Measurements from ENCODE around the gene MBD6.
"Not testable (repeated sequence)": the region's sequence is repeated elsewhere in the genome, so short reads cannot be mapped to it uniquely, and the experiment has no call there.

The MBD6 gene

DNA sequence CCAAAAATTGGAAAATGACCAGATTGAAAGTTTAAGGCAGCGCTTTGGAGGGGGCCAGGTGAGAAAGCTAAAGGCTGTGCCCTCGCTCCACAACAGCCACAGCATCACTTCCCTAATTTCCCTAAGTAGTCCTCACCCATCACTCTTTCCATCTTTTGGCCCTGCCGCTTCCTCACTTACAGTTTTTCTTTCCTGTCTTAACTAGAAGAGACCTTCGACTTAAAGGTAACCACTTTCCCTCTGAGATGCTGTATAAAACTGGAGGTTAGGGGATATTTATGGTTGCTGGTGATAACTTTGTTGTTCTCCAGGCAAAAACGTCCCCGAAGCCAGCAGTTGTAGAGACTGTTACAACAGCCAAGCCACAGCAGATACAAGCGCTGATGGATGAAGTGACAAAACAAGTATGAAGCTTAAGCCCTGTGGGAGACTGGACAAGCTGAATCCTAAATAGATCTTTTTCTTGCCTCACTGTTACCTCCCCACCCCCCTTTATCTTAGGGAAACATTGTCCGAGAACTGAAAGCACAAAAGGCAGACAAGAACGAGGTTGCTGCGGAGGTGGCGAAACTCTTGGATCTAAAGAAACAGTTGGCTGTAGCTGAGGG, 6.6 kb upstream of the MBD6 start:
- no peak for DNase-seq (ENCODE audit: low read depth)

DNA sequence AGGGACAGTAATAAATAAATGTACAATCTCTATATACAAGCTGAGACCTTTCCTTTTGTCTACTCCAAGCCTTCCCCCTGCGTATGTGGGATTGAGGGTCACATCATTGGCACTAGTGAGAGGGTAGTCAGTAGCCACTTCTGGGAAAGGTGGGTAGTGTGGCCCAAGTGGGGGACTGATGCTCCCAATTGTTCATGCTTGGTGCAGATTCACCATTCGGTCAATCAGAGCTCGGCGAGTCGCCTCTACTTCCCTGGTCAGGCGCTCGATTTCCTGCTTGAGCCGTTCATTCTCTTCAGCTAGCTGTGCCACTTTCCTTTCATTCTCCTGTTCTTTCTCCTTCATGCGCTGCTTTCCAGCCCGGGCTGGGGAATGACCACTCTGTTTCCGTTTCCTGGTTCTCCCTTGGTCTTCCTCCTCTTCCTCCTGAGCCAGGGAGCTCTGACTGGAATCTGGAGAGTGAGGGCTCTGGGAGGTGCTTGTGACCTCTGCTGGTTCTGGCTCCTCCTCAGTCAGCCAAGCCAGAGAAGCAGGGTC, 5.9 kb upstream of the MBD6 start:
- DNase-seq (ENCODE audit: low read depth) = no peak

DNA sequence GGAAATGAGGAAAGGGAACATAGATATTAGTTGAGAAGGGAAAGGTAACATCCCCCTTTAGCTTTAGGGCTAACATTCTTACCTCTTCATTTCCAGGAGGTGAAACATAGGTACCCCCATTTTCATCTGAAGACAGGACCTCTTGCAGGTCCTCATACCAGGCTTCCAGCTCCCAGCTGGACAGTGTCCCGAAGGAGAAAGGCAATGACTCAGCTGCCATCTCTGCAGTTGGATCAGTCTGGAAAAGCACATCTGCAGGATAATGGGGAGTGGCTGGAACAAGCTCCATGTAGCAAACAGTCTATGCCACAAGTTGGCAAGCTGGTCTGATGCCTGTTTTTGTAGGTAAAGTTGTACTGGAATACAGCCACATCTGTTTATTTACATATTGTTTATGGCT, 5.4 kb upstream of the MBD6 start:
- peak; percentile 21 for DNase-seq (ENCODE audit: low read depth)

DNA sequence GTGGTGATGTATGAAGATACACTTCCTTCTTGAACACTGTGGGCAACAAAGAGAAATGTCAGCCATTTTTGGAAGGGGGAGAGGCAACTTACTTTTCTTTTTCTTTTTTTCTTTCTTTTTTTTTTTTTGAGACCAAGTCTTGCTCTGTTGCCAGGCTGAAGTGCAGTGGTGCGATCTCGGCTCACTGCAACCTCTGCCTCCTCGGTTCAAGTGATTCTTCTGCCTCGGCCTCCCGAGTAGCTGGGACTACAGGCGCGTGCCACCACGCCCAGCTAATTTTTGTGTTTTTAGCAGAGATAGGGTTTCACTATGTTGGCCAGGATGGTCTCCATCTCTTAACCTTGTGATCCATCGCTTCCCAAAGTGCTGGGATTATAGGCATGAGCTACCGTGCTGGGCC, 4.9 kb upstream of the MBD6 start:
- DNase-seq (ENCODE audit: low read depth) = not testable (repeated sequence)

DNA sequence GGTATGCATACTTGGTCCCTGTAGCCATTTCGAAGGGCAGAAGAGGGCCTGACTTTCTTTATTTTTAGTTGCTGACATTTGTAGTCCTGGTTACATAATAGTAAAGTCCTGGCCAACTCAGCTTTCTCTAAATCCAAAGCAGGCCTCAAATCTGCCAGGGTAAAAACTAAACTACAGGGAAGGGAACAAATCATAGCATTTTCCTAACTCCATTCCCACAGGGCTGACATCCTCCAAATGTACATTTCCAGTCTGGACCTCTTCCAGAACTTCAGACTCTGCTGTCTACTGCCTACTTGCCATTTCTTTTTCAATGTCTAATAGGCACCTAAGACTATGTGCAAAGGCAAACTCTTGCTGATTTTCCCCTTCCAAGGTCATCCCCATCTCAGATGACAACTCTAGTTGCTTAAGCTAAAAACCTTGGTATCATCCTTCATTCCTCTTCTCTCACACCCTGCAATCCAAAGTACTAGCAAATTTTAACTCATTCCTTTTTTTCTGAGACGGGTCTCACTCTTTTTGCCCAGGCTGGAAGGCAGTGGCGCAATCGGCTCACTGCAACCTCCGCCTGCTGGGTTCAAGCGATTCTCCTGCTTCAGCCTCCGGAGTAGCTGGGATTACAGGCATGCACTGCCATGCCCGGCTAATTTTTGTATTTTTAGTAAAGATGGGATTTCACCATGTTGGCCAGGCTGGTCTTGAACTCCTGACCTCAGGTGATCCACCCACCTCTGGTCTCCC, 4.3 kb upstream of the MBD6 start:
- no peak for DNase-seq (ENCODE audit: low read depth)

DNA sequence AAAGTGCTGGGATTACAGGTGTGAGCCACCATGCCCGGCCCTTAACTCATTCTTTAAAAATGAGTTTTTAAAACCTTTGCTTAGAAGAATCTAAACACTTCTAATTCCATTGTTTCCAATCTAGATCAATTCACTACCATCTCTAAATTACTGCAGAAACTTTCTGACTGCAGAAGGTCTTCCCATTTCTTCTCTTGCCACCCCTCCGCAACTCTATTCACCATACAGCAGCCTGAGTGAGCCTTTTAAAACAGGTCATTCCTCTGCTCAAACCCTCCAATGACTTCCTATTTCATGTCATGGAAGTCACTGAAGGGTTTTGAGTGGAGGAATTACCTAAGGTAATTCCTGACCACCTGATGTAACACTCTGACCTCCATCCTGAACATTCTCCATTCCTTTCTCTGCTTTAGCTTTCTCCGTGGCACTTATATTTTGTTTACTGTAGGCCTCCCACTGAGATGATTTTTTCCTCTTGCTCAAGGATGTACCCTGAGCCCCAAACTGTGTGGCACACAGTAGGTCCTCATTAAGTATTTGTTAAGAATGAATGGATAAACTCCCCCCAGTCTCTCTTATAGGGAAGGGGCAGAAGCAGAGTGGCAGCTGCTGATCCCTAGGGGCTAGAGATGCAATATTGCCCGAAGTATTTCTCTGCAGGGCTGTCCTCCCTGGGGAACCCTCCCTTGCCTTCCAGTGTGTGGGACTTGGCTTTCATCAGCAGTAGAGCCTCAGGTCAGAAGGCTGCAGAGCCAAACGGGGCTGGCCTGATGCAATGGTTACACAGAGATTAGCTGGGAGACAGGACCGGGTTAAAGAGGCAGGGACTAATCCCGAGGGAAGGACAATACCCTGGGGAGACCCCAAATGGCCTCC, 3.5 kb upstream of the MBD6 start:
- DNase-seq (ENCODE audit: low read depth) = peak; percentile 57

DNA sequence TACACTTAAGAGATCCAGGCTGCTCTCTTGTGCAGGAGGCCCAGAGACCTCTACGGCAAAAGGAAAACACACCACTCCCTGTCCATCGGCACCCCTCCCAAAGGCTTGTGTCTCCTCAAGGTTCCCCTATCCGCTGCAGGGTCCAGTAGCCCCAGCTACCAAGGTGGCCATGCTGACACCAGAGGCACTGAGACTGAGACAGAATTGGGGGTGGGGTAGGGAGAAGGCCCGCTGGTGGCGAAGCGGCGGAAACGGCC, 2.9 kb upstream of the MBD6 start:
- DNase-seq (ENCODE audit: low read depth) = no peak

DNA sequence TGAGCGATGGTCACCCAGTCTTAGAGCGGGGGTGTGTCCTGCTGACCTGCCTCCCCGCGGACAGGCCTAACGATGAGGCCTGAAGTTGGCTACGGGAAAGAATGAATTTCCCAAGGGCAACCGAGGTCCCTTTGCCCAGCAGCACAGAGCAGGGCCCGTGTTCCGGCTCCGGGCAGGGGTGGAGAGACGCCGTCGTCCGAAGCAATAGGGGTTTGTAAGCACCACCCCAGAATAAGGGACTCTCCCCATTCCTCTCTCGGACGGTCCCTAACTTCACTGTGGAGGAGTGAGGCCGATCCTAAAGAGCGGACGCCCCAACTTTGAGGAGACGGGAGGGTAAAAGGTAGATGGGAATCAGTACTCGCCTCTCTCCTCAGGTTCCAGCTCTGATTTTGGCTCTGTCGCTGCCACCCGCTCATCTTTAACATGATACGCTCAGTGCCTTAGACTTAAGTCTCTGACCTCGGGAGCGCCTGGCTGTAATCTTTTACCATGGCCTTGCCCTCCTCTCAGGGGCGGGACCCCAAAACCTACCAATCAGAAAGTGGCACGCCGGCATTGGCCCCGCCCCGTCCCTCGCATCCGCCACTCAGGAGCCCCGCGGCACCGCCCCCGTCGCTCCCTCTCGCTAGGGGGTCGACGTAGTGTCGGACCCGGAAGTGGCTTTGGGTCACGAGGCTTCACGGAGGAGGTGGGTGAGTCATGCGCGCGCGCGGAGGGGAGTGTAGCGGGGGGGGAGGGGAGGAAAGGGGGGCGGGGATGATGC, 2.4 kb upstream of the MBD6 start, which contains the start of gene DDIT3:
DDIT3 (minus strand) TSS at position 462 of the 766 bp plus-strand sequence. CDS start 3,108 bp downstream, outside the sequence.
- peak; percentile 98 for DNase-seq (ENCODE audit: low read depth)

DNA sequence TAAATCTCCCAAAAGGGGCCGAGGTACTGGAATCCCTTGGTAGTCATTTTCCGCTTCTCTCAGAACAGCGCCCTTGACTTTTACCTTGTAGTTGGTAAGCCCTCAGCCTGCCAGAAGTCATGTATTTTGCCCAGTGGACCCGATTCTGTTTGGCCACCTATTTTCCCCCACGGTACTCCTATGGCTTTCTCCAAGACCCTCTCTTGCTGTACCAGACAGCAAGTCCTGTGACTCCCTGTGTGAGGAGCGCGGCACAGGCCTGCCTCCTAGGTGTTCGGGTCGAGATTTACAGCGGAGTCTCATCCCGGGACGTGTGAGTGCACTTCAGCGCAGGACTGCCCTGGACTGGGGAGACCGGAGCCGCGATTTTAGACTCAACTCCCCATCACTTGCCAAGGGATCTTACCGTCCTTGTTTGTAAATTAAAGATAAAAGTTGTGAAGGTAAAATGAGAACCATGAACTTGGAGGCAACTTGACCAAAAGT, 1.1 kb upstream of the MBD6 start:
- peak; percentile 70 for DNase-seq (ENCODE audit: low read depth)

DNA sequence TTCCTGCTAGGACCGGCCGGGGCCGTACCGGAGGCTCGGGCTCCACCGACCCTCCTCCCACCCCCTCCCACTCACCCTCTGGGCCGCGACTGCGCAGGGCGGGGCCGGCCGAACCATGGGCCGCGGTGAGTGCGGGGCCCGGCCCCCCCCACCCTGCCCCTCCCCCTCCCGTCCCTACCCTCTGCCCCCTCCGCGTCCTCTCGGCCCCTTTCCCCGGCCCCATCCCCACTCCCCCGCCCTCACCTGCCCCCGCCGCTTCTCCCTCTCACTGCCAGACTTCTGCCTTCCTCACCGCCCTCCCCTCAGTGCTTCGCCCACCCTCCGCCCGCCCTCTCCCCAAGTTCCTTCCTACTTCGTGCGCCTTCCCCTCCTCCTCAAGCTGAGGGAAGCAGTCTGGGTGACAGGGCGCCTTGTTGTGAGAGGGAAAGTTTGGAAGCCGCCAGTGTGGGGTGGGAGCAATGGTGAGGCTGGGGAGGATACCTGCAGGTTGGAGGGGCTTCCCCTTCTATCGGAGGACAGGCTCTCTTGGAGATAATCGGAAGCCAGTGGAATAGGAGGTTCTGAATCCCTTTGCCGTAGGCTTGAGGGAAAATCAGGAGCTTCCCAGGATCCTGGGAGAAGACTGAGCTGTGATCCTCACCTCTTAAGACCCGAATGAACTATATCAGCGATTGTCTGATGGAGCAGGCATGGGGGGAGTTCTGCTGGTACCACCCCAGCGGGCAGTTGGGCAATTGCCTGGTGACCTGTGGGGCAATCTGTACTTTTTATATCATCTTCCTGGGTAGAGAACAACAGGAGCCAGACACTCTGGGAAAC, 472 bp downstream of the MBD6 start:
- DNase-seq (ENCODE audit: low read depth) = peak; percentile 52

DNA sequence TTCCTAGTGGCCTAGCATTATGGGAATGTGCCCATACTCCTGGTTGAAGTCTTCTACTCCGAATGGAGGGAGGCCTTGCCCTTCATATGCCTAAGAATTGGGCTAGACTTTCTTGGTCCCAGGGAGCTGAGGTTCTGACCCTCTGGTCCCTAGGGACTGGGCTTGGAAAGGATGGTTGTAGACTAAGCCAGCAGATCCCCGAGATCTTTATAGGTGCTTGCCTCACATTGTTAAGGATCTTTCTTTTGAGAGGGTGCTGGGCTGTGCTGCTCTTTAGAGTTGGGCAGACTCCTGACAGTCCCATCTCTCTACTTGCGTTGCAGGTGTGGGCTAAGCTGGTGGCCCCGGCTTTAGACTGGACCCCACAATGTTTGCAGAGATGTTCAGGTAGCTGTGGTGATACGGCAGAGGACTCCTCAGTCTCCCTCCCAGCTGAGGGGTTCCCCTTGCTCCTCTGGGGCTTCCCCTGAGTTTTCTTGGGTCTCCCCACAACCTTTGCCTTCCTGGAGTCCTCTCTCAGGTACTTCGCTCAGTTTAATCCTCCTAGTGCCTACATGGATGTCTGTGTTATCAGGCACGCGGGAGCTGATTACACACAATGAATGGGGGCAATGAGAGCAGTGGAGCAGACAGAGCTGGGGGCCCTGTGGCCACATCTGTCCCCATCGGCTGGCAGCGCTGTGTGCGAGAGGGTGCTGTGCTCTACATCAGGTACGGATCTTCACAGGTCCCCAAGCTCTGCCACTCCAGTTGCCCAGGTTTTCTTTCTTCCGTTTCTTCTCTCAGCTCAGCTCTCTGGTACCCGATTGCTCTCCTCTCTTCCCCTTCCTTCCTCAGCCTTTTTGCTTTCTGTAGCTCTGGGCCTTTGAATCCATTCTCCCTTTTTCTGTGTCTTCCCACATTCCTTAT, 1.3 kb downstream of the MBD6 start:
- DNase-seq (ENCODE audit: low read depth) = no peak

DNA sequence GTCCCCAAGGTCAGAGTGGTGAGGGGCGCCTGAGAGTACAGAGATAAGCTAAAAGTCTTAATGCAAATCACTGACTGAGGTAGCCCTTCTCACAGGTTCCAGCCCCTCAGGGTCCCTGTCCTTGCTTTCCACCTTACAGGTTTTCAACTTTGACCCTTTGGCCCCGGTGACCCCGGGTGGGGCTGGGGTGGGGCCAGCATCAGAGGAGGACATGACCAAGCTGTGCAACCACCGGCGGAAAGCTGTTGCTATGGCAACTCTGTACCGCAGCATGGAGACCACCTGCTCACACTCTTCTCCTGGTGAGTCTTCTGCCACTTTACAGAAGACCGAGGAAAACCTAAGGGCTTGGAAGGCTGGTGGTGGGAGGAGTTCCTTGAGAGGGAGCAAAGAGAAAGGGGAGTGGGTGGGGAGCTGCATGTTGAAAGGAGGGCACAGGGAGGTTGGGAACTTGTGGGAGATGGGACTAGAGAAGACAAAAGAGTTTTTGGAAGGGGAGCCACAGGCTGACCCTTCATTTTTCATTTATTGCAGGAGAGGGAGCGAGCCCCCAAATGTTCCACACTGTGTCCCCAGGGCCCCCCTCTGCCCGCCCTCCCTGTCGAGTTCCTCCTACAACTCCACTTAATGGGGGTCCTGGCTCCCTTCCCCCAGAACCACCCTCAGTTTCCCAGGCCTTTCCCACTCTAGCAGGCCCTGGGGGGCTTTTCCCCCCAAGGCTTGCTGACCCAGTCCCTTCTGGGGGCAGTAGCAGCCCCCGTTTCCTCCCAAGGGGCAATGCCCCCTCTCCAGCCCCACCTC, 2.4 kb downstream of the MBD6 start:
- no peak for DNase-seq (ENCODE audit: low read depth)

DNA sequence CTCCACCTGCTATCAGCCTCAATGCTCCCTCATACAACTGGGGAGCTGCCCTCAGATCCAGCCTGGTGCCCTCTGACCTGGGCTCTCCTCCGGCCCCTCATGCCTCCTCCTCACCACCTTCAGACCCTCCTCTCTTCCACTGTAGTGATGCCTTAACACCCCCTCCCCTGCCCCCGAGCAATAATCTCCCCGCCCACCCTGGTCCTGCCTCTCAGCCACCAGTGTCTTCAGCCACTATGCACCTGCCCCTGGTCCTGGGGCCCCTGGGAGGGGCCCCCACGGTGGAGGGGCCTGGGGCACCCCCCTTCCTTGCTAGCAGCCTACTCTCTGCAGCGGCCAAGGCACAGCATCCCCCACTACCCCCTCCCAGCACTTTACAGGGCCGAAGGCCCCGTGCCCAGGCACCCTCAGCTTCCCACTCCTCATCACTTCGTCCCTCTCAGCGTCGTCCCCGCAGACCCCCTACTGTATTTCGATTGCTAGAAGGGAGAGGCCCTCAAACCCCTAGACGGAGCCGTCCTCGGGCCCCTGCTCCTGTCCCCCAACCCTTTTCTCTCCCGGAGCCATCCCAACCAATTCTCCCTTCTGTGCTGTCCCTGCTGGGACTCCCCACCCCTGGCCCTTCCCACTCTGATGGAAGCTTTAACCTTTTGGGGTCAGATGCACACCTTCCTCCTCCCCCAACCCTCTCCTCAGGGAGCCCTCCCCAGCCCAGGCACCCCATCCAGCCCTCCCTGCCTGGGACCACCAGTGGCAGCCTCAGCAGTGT, 3.2 kb downstream of the MBD6 start:
- DNase-seq (ENCODE audit: low read depth) = no peak

DNA sequence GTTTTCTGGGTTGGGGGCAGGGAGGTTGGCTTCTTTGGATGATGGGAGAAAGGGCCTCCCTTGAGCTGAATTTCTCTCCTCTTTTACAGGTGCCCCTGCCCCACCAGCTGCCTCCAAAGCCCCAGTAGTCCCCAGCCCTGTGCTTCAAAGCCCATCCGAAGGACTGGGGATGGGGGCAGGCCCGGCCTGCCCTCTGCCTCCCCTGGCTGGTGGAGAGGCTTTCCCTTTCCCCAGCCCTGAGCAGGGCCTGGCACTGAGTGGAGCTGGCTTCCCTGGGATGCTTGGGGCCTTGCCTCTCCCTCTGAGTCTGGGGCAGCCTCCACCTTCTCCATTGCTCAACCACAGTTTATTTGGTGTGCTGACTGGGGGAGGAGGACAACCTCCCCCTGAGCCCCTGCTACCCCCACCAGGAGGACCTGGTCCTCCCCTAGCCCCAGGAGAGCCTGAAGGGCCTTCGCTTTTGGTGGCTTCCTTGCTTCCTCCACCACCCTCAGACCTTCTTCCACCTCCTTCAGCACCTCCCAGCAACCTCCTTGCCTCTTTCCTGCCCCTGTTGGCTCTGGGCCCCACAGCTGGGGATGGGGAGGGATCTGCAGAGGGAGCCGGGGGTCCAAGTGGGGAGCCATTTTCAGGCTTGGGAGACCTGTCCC, 4.0 kb downstream of the MBD6 start:
- DNase-seq (ENCODE audit: low read depth) = no peak

DNA sequence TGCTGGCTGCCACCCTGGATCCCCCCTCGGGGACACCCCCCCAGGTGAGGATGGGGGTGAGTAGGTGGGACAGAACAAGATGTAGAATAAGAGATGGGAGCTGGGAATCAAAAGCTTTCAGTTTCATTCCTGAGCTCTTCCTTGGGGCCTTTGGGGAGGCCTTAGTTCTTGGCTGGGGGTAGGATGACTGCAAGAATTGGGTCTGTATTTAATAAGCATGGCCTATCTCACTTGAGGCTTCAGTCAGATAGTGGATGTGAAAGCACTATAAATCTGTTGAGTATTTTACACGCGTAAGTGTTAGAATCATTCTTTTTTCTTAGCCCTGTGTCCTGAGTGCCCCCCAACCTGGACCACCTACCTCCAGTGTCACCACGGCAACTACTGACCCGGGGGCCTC, 4.6 kb downstream of the MBD6 start:
- DNase-seq (ENCODE audit: low read depth) = no peak

DNA sequence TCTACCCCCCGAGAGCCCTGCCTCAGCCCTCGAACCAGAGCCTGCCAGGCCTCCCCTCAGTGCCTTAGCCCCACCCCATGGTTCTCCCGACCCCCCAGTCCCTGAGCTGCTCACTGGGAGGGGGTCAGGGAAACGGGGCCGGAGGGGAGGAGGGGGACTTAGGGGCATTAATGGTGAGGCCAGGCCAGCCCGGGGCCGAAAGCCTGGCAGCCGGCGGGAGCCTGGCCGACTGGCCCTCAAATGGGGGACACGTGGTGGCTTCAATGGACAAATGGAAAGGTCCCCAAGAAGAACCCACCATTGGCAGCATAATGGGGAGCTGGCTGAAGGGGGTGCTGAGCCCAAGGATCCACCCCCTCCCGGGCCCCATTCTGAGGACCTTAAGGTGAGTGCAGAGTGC, 5.6 kb downstream of the MBD6 start:
- no peak for DNase-seq (ENCODE audit: low read depth)

DNA sequence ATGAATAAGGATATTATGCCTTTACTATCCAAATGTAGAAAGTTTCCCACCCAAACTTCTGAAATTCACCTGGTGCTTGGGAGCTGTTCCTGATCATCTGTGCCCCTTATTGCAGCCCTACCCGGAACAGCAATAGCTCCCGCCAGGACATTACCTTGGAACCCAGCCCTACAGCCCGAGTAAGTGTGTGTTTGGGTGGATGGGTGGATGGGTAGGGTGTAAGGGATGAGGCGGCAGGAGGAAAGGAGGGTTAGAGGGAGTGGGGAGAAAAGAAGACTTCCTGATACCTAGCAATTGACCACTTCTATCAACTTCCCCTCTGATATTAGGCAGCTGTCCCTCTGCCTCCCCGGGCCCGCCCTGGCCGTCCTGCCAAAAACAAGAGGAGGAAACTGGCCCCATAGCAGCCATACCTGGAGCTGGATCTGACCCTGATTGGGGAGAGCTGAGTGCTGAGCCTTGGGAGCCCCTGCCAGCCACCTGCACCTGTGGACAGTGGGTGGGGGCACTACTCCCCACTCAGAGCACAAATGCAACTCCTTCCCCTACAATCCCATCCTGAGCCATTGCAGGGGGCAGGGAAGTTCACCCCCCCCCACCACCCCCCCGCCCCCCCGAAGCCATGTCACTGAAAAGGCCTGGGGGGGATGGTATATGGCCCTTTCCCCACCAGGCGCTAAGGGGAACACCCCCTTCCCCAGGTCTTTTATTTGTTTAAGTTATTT, 6.4 kb downstream of the MBD6 start:
- no peak for DNase-seq (ENCODE audit: low read depth)
